Caco-2 (cell line): Measurements from ENCODE around the gene PDIA4. TPM values are rescaled to one million over a fixed set of nuclear protein-coding genes. Genes with fewer than 3 reads are reported as not detected.

ENCODE experiments used
- BruUV-seq: library from RNA; stranded (reverse); fragments of 400-500 nt; replicated peaks from 2 replicates; lab custom pipeline; 2021; lab: Mats Ljungman, UMichigan
- CTCF ChIA-PET: fragments of 300-600 bp; sonication (Branson Sonifier 250); formaldehyde crosslinking; loops from one replicate; lab custom pipeline; 2022; ENCODE audit warnings: antibody characterized with exemption; lab: Charles Lee
- POLR2A ChIA-PET: fragments of 300-600 bp; sonication (Branson Sonifier 250); formaldehyde crosslinking; loops from one replicate; lab custom pipeline; 2022; ENCODE audit warnings: antibody characterized with exemption; lab: Charles Lee
- DNase-seq, 2 experiments: peaks; one replicate each; pipeline versions ENCODE4 v3.0.0 to v3.0.0-alpha.2; 2020 to 2022
- H3K27me3 ChIP-seq: replicated peaks from 2 replicates; pipeline ENCODE4 v1.6.0; 2011; ENCODE audit warnings: low read length; ENCODE audit not compliant: control insufficient read depth, insufficient read depth
- H3K36me3 ChIP-seq: 2 replicates; pipeline ENCODE4 v1.5.1; 2011; ENCODE audit warnings: low read length; ENCODE audit not compliant: control insufficient read depth, insufficient read depth
- H3K4me1 ChIP-seq: fragments of 250-450 bp; sonication (Bioruptor Pico); 2 replicates; pipeline ENCODE4 v1.5.1; 2020; ENCODE audit warnings: mild to moderate bottlenecking
- H3K4me3 ChIP-seq: 2 replicates; pipeline ENCODE4 v1.5.1; 2011; ENCODE audit warnings: low read depth, mild to moderate bottlenecking, control low read depth, low read length
- H3K9me3 ChIP-seq: fragments of 250-450 bp; sonication (Bioruptor Pico); 2 replicates; pipeline ENCODE4 v1.5.1; 2020; ENCODE audit warnings: mild to moderate bottlenecking, moderate library complexity
- H3K27ac Mint-ChIP-seq: one replicate; pipeline ENCODE4 v1.8.0; 2022; ENCODE audit warnings: mixed read lengths; ENCODE audit not compliant: unreplicated experiment
- H3K27me3 Mint-ChIP-seq: one replicate; pipeline ENCODE4 v1.8.0; 2022; ENCODE audit warnings: mixed read lengths; ENCODE audit not compliant: insufficient read depth, unreplicated experiment
- H3K36me3 Mint-ChIP-seq: one replicate; pipeline ENCODE4 v1.8.0; 2022; ENCODE audit warnings: mild to moderate bottlenecking, mixed read lengths; ENCODE audit not compliant: insufficient read depth, unreplicated experiment
- H3K4me1 Mint-ChIP-seq: one replicate; pipeline ENCODE4 v1.8.0; 2022; ENCODE audit warnings: low read depth, mixed read lengths; ENCODE audit not compliant: unreplicated experiment
- H3K4me3 Mint-ChIP-seq: one replicate; pipeline ENCODE4 v1.8.0; 2022; ENCODE audit warnings: mild to moderate bottlenecking, moderate library complexity, mixed read lengths; ENCODE audit not compliant: unreplicated experiment
- H3K9me3 Mint-ChIP-seq: one replicate; pipeline ENCODE4 v1.8.0; 2022; ENCODE audit warnings: mixed read lengths; ENCODE audit not compliant: unreplicated experiment
- CTCF ChIP-seq, 2 experiments: fragments of 200-600 bp in 1 of 2; IDR thresholded peaks; 1 replicate in 1 of 2; 2 replicates in 1 of 2; pipeline versions ENCODE4 v1.5.1 to v1.8.0; 2011 to 2022; ENCODE audit warnings: antibody characterized with exemption in 1 of 2, control low read depth in 1 of 2, inconsistent platforms in 1 of 2, low read depth in 1 of 2, low read length in 1 of 2, mild to moderate bottlenecking in 1 of 2, moderate library complexity in 1 of 2; ENCODE audit not compliant: insufficient read depth in 1 of 2, severe bottlenecking in 1 of 2, unreplicated experiment in 1 of 2
- intact Hi-C: fragments of 100-400 bp; cut with micrococcal nuclease; formaldehyde crosslinking; loops from one replicate; pipeline ENCODE4 v1.10.0; 2022; ENCODE audit not compliant: unreplicated experiment
- total RNA-seq: library from RNA; stranded (reverse); gene quantifications from 2 replicates; pipeline ENCODE4 v1.2.3, GENCODE V29; 2022

PDIA4 gene
- total RNA-seq, 1 experiment from 2014 or later = 197 TPM

GRCh38 chr7:148973256-148973655, 55.0 kb downstream of the PDIA4 start:
- no peaks in the 10 kb centered on the region for H3K9me3 ChIP-seq
- Mint-ChIP-seq H3K4me3 (no peak overlapping the region), H3K27me3 (no peaks in the 10 kb centered on the region), H3K36me3 (no peaks in the 10 kb centered on the region), H3K9me3 (no peaks in the 10 kb centered on the region), H3K27ac (no peak overlapping the region), H3K4me1 (peaks cover 5% of the 10 kb centered on the region)
- H3K4me3 ChIP-seq = no peak overlapping the region
- intact Hi-C loops = no loop called here
- H3K27me3 ChIP-seq = no peaks in the 10 kb centered on the region
- BruUV-seq = no TSS peak
- no peaks in the 10 kb centered on the region for H3K36me3 ChIP-seq
- POLR2A ChIA-PET = no interaction called here
- CTCF ChIA-PET = interaction anchor here (0.6 kb wide), 1 partner anchor 708 kb away, joined by 3 read pairs; no protein-coding TSS in a partner anchor
- no peak for TF ChIP-seq CTCF (IDR thresholded peaks at IDR 0.05; ENCODE audit: insufficient read depth in 1 of 2, low read depth in 1 of 2, low read length in 1 of 2, severe bottlenecking in 1 of 2, unreplicated experiment in 1 of 2)
- no peaks in the 10 kb centered on the region for H3K4me1 ChIP-seq
- no peak for DNase-seq

GRCh38 chr7:148972375-148972774, 55.9 kb downstream of the PDIA4 start:
- Histone ChIP-seq H3K4me1 (no peaks in the 10 kb centered on the region), H3K9me3 (no peaks in the 10 kb centered on the region), H3K4me3 (no peak overlapping the region), H3K36me3 (no peaks in the 10 kb centered on the region), H3K27me3 (no peaks in the 10 kb centered on the region)
- Mint-ChIP-seq H3K4me3 (no peak overlapping the region), H3K4me1 (no peaks in the 10 kb centered on the region), H3K36me3 (no peaks in the 10 kb centered on the region), H3K27ac (no peak overlapping the region), H3K27me3 (no peaks in the 10 kb centered on the region), H3K9me3 (no peaks in the 10 kb centered on the region)
- DNase-seq = no peak
- ChIA-PET POLR2A (no interaction called here), CTCF (no interaction called here)
- no peak for TF ChIP-seq CTCF (IDR thresholded peaks at IDR 0.05; ENCODE audit: insufficient read depth in 1 of 2, low read depth in 1 of 2, low read length in 1 of 2, severe bottlenecking in 1 of 2, unreplicated experiment in 1 of 2)
- intact Hi-C loops = no loop called here
- BruUV-seq = no TSS peak

DNA sequence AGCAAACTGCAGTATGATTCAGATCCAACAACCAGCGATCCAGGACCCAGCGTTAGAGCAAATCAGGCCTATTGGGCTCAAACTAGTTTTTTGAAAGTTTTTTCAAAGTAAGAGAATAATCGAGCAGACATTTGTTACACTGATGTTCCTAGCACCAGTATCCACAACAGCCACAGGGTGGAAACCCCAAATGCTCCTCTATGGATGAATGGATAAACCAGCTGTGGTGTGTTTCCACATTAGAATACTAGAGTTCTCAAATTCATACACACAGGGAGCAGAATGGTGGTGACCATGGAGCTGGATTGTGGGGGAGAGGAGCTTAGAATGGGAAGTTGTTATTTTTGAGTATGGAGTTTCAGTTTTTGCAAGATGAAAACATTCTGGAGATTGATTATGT, 60.7 kb downstream of the PDIA4 start:
- H3K4me3 ChIP-seq = no peak overlapping the region
- no TSS peak for BruUV-seq
- no peaks in the 10 kb centered on the region for H3K27me3 ChIP-seq
- ChIA-PET CTCF (interaction anchor here (0.6 to 2.2 kb wide), 3 partner anchors 16 to 147 kb away, joined by 3 to 8 read pairs (median 5); no protein-coding TSS in a partner anchor), POLR2A (no interaction called here)
- Mint-ChIP-seq H3K36me3 (peaks cover 17% of the 10 kb centered on the region), H3K4me1 (peaks cover 11% of the 10 kb centered on the region), H3K4me3 (no peak overlapping the region), H3K27me3 (no peaks in the 10 kb centered on the region), H3K9me3 (no peaks in the 10 kb centered on the region), H3K27ac (no peak overlapping the region)
- no peak for DNase-seq
- no peaks in the 10 kb centered on the region for H3K4me1 ChIP-seq
- no peaks in the 10 kb centered on the region for H3K36me3 ChIP-seq
- TF ChIP-seq CTCF (IDR thresholded peaks at IDR 0.05; ENCODE audit: insufficient read depth in 1 of 2, low read depth in 1 of 2, low read length in 1 of 2, severe bottlenecking in 1 of 2, unreplicated experiment in 1 of 2) = no peak
- H3K9me3 ChIP-seq = no peaks in the 10 kb centered on the region
- intact Hi-C loops = no loop called here
